K562 (cell line): Measurements from ENCODE around the gene NR1I3. TPM values are rescaled to one million over a fixed set of nuclear protein-coding genes. Genes with fewer than 3 reads are reported as not detected.

ENCODE experiments used
- BCL6 ChIP-seq: fragments of 250-450 bp; sonication (Bioruptor Pico); IDR thresholded peaks from 2 replicates; pipeline ENCODE4 v1.4.0; 2020
- CSDE1 ChIP-seq, 2 experiments: fragments of 450-650 bp; IDR thresholded peaks; 2 replicates each; pipeline ENCODE4 v1.6.1; 2016; ENCODE audit warnings: mild to moderate bottlenecking in 1 of 2
- ELK1 ChIP-seq: sonication (generic); formaldehyde crosslinking; IDR thresholded peaks from 2 replicates; pipeline ENCODE4 v1.8.1; 2022; ENCODE audit warnings: missing genetic modification reagents
- ETS1 ChIP-seq: conservative IDR thresholded peaks from 2 replicates; pipeline ENCODE4 v1.6.1; 2011; ENCODE audit warnings: low read depth, mild to moderate bottlenecking, low read length; ENCODE audit not compliant: control insufficient read depth
- GABPA ChIP-seq: fragments of 200-800 bp; sonication (Bioruptor generic); conservative IDR thresholded peaks from 2 replicates; pipeline ENCODE4 v1.6.1; 2016; ENCODE audit warnings: low read depth, missing genetic modification characterization, missing compliant biosample characterization
- HDAC1 ChIP-seq, 2 experiments: fragments of 450-650 bp; IDR thresholded peaks; 2 replicates each; pipeline ENCODE4 v1.6.1; 2016 to 2017; ENCODE audit warnings: inconsistent platforms in 1 of 2, mild to moderate bottlenecking in 1 of 2, moderate library complexity in 1 of 2
- HMG20B ChIP-seq: fragments of 250-450 bp; sonication (Bioruptor Pico); IDR thresholded peaks from 2 replicates; pipeline ENCODE4 v1.5.0; 2021; ENCODE audit warnings: mild to moderate bottlenecking
- ID3 ChIP-seq, 2 experiments: fragments of 250-450 bp in 1 of 2; fragments of 450-650 bp in 1 of 2; sonication (Bioruptor Pico) in 1 of 2; IDR thresholded peaks; 2 replicates each; pipeline versions ENCODE4 v1.6.1 to v1.8.0; 2016 to 2021; ENCODE audit warnings: mild to moderate bottlenecking in 2 of 2, moderate library complexity in 2 of 2, missing compliant biosample characterization in 1 of 2, missing genetic modification characterization in 1 of 2
- ILK ChIP-seq: fragments of 450-650 bp; IDR thresholded peaks from 2 replicates; pipeline ENCODE4 v1.6.1; 2016; ENCODE audit warnings: missing genetic modification characterization, low read depth, mild to moderate bottlenecking, missing compliant biosample characterization, moderate library complexity, borderline replicate concordance
- NBN ChIP-seq: fragments of 450-650 bp; IDR thresholded peaks from 2 replicates; pipeline ENCODE4 v1.6.1; 2016; ENCODE audit warnings: low read depth, mild to moderate bottlenecking
- NR4A1 ChIP-seq, 2 experiments: fragments of 250-450 bp in 1 of 2; fragments of 450-650 bp in 1 of 2; sonication (Bioruptor Pico) in 1 of 2; IDR thresholded peaks; 2 replicates each; pipeline versions ENCODE4 v1.4.0 to v1.6.1; 2016 to 2020; ENCODE audit warnings: mild to moderate bottlenecking in 2 of 2, missing compliant biosample characterization in 1 of 2, missing genetic modification characterization in 1 of 2, moderate library complexity in 1 of 2
- PHF20 ChIP-seq: fragments of 450-650 bp; IDR thresholded peaks from 2 replicates; pipeline ENCODE4 v1.6.1; 2018; ENCODE audit not compliant: partially characterized antibody
- RBM25 ChIP-seq: fragments of 200-400 bp; formaldehyde crosslinking; IDR thresholded peaks from 2 replicates; pipeline ENCODE4 v1.6.1; 2018; ENCODE audit warnings: low read length, low read depth, moderate library complexity; ENCODE audit not compliant: severe bottlenecking
- RBM39 ChIP-seq: fragments of 200-400 bp; formaldehyde crosslinking; optimal IDR thresholded peaks from 2 replicates; pipeline ENCODE3; 2018; ENCODE audit warnings: low read depth, low read length
- SIN3A ChIP-seq, 2 experiments: fragments of 150-350 bp in 1 of 2; IDR thresholded peaks; 2 replicates each; pipeline ENCODE4 v1.6.1; 2011 to 2016; ENCODE audit warnings: borderline replicate concordance in 2 of 2, low read depth in 2 of 2, low read length in 2 of 2, mild to moderate bottlenecking in 2 of 2, moderate library complexity in 2 of 2; ENCODE audit not compliant: control insufficient read depth in 1 of 2
- ZFP30 ChIP-seq: fragments of 250-450 bp; sonication (Bioruptor Pico); IDR thresholded peaks from 2 replicates; pipeline ENCODE4 v1.8.0; 2022; ENCODE audit warnings: moderate library complexity, mild to moderate bottlenecking, inconsistent platforms, borderline replicate concordance
- ZNF140 ChIP-seq: fragments of 250-450 bp; sonication (Bioruptor Pico); IDR thresholded peaks from 2 replicates; pipeline ENCODE4 v1.8.0; 2021; ENCODE audit warnings: moderate library complexity, mild to moderate bottlenecking, inconsistent platforms
- ZNF518B ChIP-seq: fragments of 250-450 bp; sonication (Bioruptor Pico); IDR thresholded peaks from 2 replicates; pipeline ENCODE4 v1.5.0; 2021; ENCODE audit warnings: mild to moderate bottlenecking, moderate library complexity
- polyA plus RNA-seq, 8 experiments: library from polyadenylated mRNA; depleted of rRNA in 4 of 8; stranded (reverse) in 5 of 8; unstranded in 3 of 8; fragments of >200 nt; fragmentation: Nextera tagmentation in 2 of 8; fragmentation: Illumina TruSeq in 1 of 8; extraction: Ambion mirVana in 2 of 8; extraction: Trizol in 1 of 8; gene quantifications; 2 replicates each; pipeline versions ENCODE4 v1.2.1 to v1.2.3, GENCODE V29; 2011 to 2014; ENCODE audit warnings: inconsistent platforms in 1 of 8, missing spikeins in 1 of 8
- total RNA-seq, 7 experiments: library from RNA; depleted of rRNA in 6 of 7; stranded (reverse); fragments of >200 nt in 6 of 7; fragmentation: Illumina TruSeq in 2 of 7; extraction: Trizol in 2 of 7; gene quantifications; 2 replicates each; pipeline versions ENCODE4 v1.2.1 to v1.2.3, GENCODE V29; 2011 to 2021; ENCODE audit warnings: low replicate concordance in 1 of 7

Gene NR1I3
- total and polyA plus RNA-seq, 9 of the 15 experiments (the other 6 are each of a cell fraction or from before 2014, with no cell fraction given): 0.11 TPM; not detected in 8

- TF ChIP-seq ZNF140 (CRISPR knock-in tag) (no peak), PHF20 (peak; percentile 66), BCL6 (CRISPR knock-in tag) (no peak), GABPA (tag) (no peak), CSDE1 (IDR thresholded peaks at IDR 0.05) (peak; percentile 58 to 95; a peak in 3 of 4 replicates), SIN3A (IDR thresholded peaks at IDR 0.05; ENCODE audit: borderline replicate concordance in 2 of 2, control insufficient read depth in 1 of 2, low read depth in 2 of 2, low read length in 2 of 2) (peak in 1 of 2 experiments; percentile 63; a peak in 1 of 4 replicates), ZNF518B (CRISPR knock-in tag) (no peak), ZFP30 (CRISPR knock-in tag) (no peak), ETS1 (0 out of 2 replicates have a peak, but pooled peaks have one; percentile 53), NBN (no peak), HMG20B (CRISPR knock-in tag) (no peak), ILK (tag) (no peak), ELK1 (CRISPR knock-in tag) (no peak), ID3 (CRISPR knock-in tag; IDR thresholded peaks at IDR 0.05) (no peak), ID3 (tag; IDR thresholded peaks at IDR 0.05) (no peak), RBM25 (peak; percentile 88), RBM39 (no peak), HDAC1 (IDR thresholded peaks at IDR 0.05) (peak in 1 of 2 experiments; percentile 98; a peak in 2 of 4 replicates), NR4A1 (CRISPR knock-in tag; IDR thresholded peaks at IDR 0.05) (no peak), NR4A1 (tag; IDR thresholded peaks at IDR 0.05) (no peak)
These were observed 12.3 kb downstream of the NR1I3 start, which contains the start of gene TOMM40L (continued) for GRCh38 chr1:161225534-161226319.
